K562 (cell line): ENCODE measurements around the gene NDUFB10. TPM values are rescaled to one million over a fixed set of nuclear protein-coding genes. Genes with fewer than 3 reads are reported as not detected.

Experiments
- BCLAF1 ChIP-seq, 2 experiments: fragments of 450-650 bp in 1 of 2; IDR thresholded peaks; 2 replicates each; pipeline ENCODE4 v1.6.1; 2011 to 2017; ENCODE audit warnings: low read depth in 2 of 2, antibody characterized with exemption in 1 of 2, borderline replicate concordance in 1 of 2, low read length in 1 of 2, mild to moderate bottlenecking in 1 of 2, mixed read lengths in 1 of 2; ENCODE audit not compliant: control insufficient read depth in 1 of 2
- GTF2F1 ChIP-seq: IDR thresholded peaks from 2 replicates; pipeline ENCODE4 v1.6.1; 2011; ENCODE audit warnings: low read depth, low read length, improper control_type of control experiment
- HMBOX1 ChIP-seq: sonication (generic); IDR thresholded peaks from 2 replicates; pipeline ENCODE4 v1.6.1; 2016
- MAFG ChIP-seq: fragments of 450-650 bp; conservative IDR thresholded peaks from 2 replicates; pipeline ENCODE4 v1.6.1; 2016; ENCODE audit warnings: missing genetic modification characterization, missing compliant biosample characterization
- MEF2A ChIP-seq: IDR thresholded peaks from 2 replicates; pipeline ENCODE4 v1.6.1; 2011; ENCODE audit warnings: low read depth, mild to moderate bottlenecking, low read length, moderate library complexity; ENCODE audit not compliant: control insufficient read depth
- PML ChIP-seq: IDR thresholded peaks from 2 replicates; pipeline ENCODE4 v1.6.1; 2012; ENCODE audit warnings: low read length, inconsistent platforms
- RFX5 ChIP-seq: IDR thresholded peaks from 2 replicates; pipeline ENCODE4 v1.6.1; 2011; ENCODE audit warnings: low read depth, mild to moderate bottlenecking, improper control_type of control experiment, low read length
- SMAD1 ChIP-seq: fragments of 150-350 bp; IDR thresholded peaks from 2 replicates; pipeline ENCODE4 v1.6.1; 2014; ENCODE audit warnings: low read length, low read depth; ENCODE audit not compliant: partially characterized antibody
- SOX6 ChIP-seq: fragments of 450-650 bp; IDR thresholded peaks from 2 replicates; pipeline ENCODE4 v1.6.1; 2014; ENCODE audit warnings: mild to moderate bottlenecking
- STAT5B ChIP-seq: fragments of 250-450 bp; sonication (Bioruptor Pico); IDR thresholded peaks from 2 replicates; pipeline ENCODE4 v1.8.0; 2021; ENCODE audit warnings: mild to moderate bottlenecking, inconsistent platforms
- TAF15 ChIP-seq: fragments of 200-400 bp; formaldehyde crosslinking; IDR thresholded peaks from 2 replicates; pipeline ENCODE4 v1.6.1; 2017; ENCODE audit warnings: mild to moderate bottlenecking, low read depth, low read length, moderate library complexity
- TAF9B ChIP-seq: fragments of 450-650 bp; IDR thresholded peaks from 2 replicates; pipeline ENCODE4 v1.6.1; 2018; ENCODE audit warnings: mild to moderate bottlenecking; ENCODE audit not compliant: partially characterized antibody
- TCFL5 ChIP-seq: fragments of 250-450 bp; sonication (Bioruptor Pico); conservative IDR thresholded peaks from 2 replicates; pipeline ENCODE4 v1.6.1; 2021; ENCODE audit warnings: mild to moderate bottlenecking, moderate library complexity, matching md5 sums
- U2AF2 ChIP-seq: fragments of 200-400 bp; formaldehyde crosslinking; optimal IDR thresholded peaks from 2 replicates; pipeline ENCODE3; 2017; ENCODE audit warnings: low read depth, mild to moderate bottlenecking, low read length
- ZBTB2 ChIP-seq: fragments of 450-650 bp; IDR thresholded peaks from 2 replicates; pipeline ENCODE4 v1.6.1; 2016; ENCODE audit warnings: antibody characterized with exemption
- ZBTB43 ChIP-seq: sonication (generic); formaldehyde crosslinking; IDR thresholded peaks from 2 replicates; pipeline ENCODE4 v1.8.0; 2023; ENCODE audit warnings: mild to moderate bottlenecking, missing genetic modification reagents
- ZNF277 ChIP-seq: fragments of 250-450 bp; sonication (Bioruptor Pico); IDR thresholded peaks from 2 replicates; pipeline ENCODE4 v1.8.0; 2022; ENCODE audit warnings: inconsistent platforms, mild to moderate bottlenecking, moderate library complexity, borderline replicate concordance
- ZNF644 ChIP-seq: fragments of 200-800 bp; sonication (Bioruptor generic); IDR thresholded peaks from 2 replicates; pipeline ENCODE4 v1.6.1; 2016; ENCODE audit warnings: low read depth, missing genetic modification characterization, missing compliant biosample characterization
- ZNF699 ChIP-seq: fragments of 250-450 bp; sonication (Bioruptor Pico); IDR thresholded peaks from 2 replicates; pipeline ENCODE4 v1.8.0; 2021; ENCODE audit warnings: mild to moderate bottlenecking, moderate library complexity; ENCODE audit not compliant: insufficient replicate concordance
- ZNF785 ChIP-seq: fragments of 250-450 bp; sonication (Bioruptor Pico); IDR thresholded peaks from 2 replicates; pipeline ENCODE4 v1.4.0; 2020; ENCODE audit warnings: mild to moderate bottlenecking
- polyA plus RNA-seq, 8 experiments: library from polyadenylated mRNA; depleted of rRNA in 4 of 8; stranded (reverse) in 5 of 8; unstranded in 3 of 8; fragments of >200 nt; fragmentation: Nextera tagmentation in 2 of 8; fragmentation: Illumina TruSeq in 1 of 8; extraction: Ambion mirVana in 2 of 8; extraction: Trizol in 1 of 8; gene quantifications; 2 replicates each; pipeline versions ENCODE4 v1.2.1 to v1.2.3, GENCODE V29; 2011 to 2014; ENCODE audit warnings: inconsistent platforms in 1 of 8, missing spikeins in 1 of 8
- total RNA-seq, 7 experiments: library from RNA; depleted of rRNA in 6 of 7; stranded (reverse); fragments of >200 nt in 6 of 7; fragmentation: Illumina TruSeq in 2 of 7; extraction: Trizol in 2 of 7; gene quantifications; 2 replicates each; pipeline versions ENCODE4 v1.2.1 to v1.2.3, GENCODE V29; 2011 to 2021; ENCODE audit warnings: low replicate concordance in 1 of 7

The NDUFB10 gene
- total and polyA plus RNA-seq, 9 of the 15 experiments (the other 6 are each of a cell fraction or from before 2014, with no cell fraction given) = 69.3 to 527 (median 161) TPM

- TF ChIP-seq TAF9B (no peak), ZBTB2 (no peak), MAFG (no peak), ZNF785 (CRISPR knock-in tag) (no peak), ZNF277 (no peak), ZBTB43 (peak; percentile 83), SOX6 (peak; percentile 43), ZNF644 (tag) (no peak), STAT5B (CRISPR knock-in tag) (no peak), RFX5 (no peak), GTF2F1 (no peak), TCFL5 (no peak), MEF2A (no peak), SMAD1 (no peak), U2AF2 (no peak), BCLAF1 (IDR thresholded peaks at IDR 0.05; ENCODE audit: borderline replicate concordance in 1 of 2, control insufficient read depth in 1 of 2, low read depth in 2 of 2, low read length in 1 of 2) (no peak), TAF15 (no peak), HMBOX1 (no peak), ZNF699 (CRISPR knock-in tag) (no peak), PML (no peak)
Measured at GRCh38 chr16:1991948-1992703, 32.8 kb downstream of the NDUFB10 start (continued).
